SK-N-SH (cell line): ENCODE results near the gene ZNF277. TPM values are rescaled to one million over a fixed set of nuclear protein-coding genes. Genes with fewer than 3 reads are reported as not detected.

ENCODE experiments used
- CTCF ChIA-PET: fragments of 300-600, 350-600 bp; formaldehyde crosslinking; extraction: SDS; loops from one replicate; lab custom pipeline; 2021; lab: Yijun Ruan, JAX
- POLR2A ChIA-PET: fragments of 350-600 bp; sonication (Branson Sonifier 250); formaldehyde crosslinking; extraction: SDS; loops from one replicate; lab custom pipeline; 2020; ENCODE audit warnings: antibody characterized with exemption, inconsistent platforms; lab: Yijun Ruan, JAX
- DNase-seq: peaks from one replicate; pipeline ENCODE4 v3.0.0; 2012
- H2AFZ ChIP-seq: fragments of 200-600 bp; sonication (generic); 2 replicates; pipeline ENCODE4 v1.8.1; 2016; ENCODE audit warnings: antibody characterized with exemption, mild to moderate bottlenecking, low read depth
- H3F3A ChIP-seq: fragments of 200-600 bp; sonication (generic); replicated peaks from 2 replicates; pipeline ENCODE3; 2016; ENCODE audit warnings: antibody characterized with exemption, mild to moderate bottlenecking; ENCODE audit not compliant: insufficient read depth
- H3K27ac ChIP-seq, 2 experiments: fragments of 200-500 bp in 1 of 2; fragments of 200-600 bp in 1 of 2; sonication (Bioruptor generic) in 1 of 2; sonication (generic), shearing (Covaris generic) in 1 of 2; 2 replicates each; pipeline versions ENCODE4 v1.5.1 to v1.6.1; 2014 to 2016; ENCODE audit warnings: low read depth in 2 of 2, inconsistent platforms in 1 of 2, low read length in 1 of 2, mild to moderate bottlenecking in 1 of 2, mixed read lengths in 1 of 2
- H3K27me3 ChIP-seq: fragments of 200-600 bp; sonication (generic), shearing (Covaris generic); 2 replicates; pipeline ENCODE4 v1.6.1; 2016; ENCODE audit warnings: mixed run types; ENCODE audit not compliant: insufficient read depth
- H3K36me3 ChIP-seq, 2 experiments: fragments of 200-500 bp in 1 of 2; fragments of 200-600 bp in 1 of 2; sonication (Bioruptor generic) in 1 of 2; sonication (generic) in 1 of 2; replicated peaks in 1 of 2; 2 replicates each; pipeline versions ENCODE3 to v1.5.1; 2014 to 2016; ENCODE audit warnings: low read length in 1 of 2, mild to moderate bottlenecking in 1 of 2; ENCODE audit not compliant: insufficient read depth in 2 of 2, control insufficient read depth in 1 of 2
- H3K4me1 ChIP-seq, 2 experiments: fragments of 200-500 bp in 1 of 2; fragments of 200-600 bp in 1 of 2; sonication (Bioruptor generic) in 1 of 2; sonication (generic), shearing (Covaris generic) in 1 of 2; 2 replicates each; pipeline versions ENCODE4 v1.5.1 to v1.6.1; 2014 to 2016; ENCODE audit warnings: low read depth in 1 of 2, low read length in 1 of 2, mixed run types in 1 of 2; ENCODE audit not compliant: insufficient read depth in 2 of 2, control insufficient read depth in 1 of 2
- H3K4me2 ChIP-seq: fragments of 200-600 bp; sonication (generic), shearing (Covaris generic); 2 replicates; pipeline ENCODE4 v1.6.1; 2017; ENCODE audit warnings: mixed run types
- H3K4me3 ChIP-seq, 2 experiments: fragments of 200-500 bp in 1 of 2; fragments of 200-600 bp in 1 of 2; sonication (Bioruptor generic) in 1 of 2; sonication (generic), shearing (Covaris generic) in 1 of 2; 2 replicates each; pipeline versions ENCODE4 v1.5.1 to v1.8.1; 2014 to 2016; ENCODE audit warnings: low read depth in 2 of 2, inconsistent platforms in 1 of 2, low read length in 1 of 2, mild to moderate bottlenecking in 1 of 2, mixed read lengths in 1 of 2, moderate library complexity in 1 of 2
- H3K79me2 ChIP-seq: fragments of 200-600 bp; sonication (generic); 2 replicates; pipeline ENCODE4 v1.8.1; 2017; ENCODE audit warnings: mild to moderate bottlenecking; ENCODE audit not compliant: insufficient read depth
- H3K9ac ChIP-seq: fragments of 200-600 bp; sonication (generic); 2 replicates; pipeline ENCODE4 v1.6.1; 2017; ENCODE audit warnings: mixed run types
- H3K9me2 ChIP-seq: fragments of 200-600 bp; sonication (generic); 2 replicates; pipeline ENCODE4 v1.6.1; 2017; ENCODE audit warnings: mixed run types
- H3K9me3 ChIP-seq: fragments of 200-600 bp; sonication (generic); 2 replicates; pipeline ENCODE4 v1.6.1; 2017; ENCODE audit warnings: mixed run types, mild to moderate bottlenecking, moderate library complexity
- H4K20me1 ChIP-seq: fragments of 200-600 bp; sonication (generic); 2 replicates; pipeline ENCODE4 v1.6.1; 2017; ENCODE audit warnings: mild to moderate bottlenecking, mixed run types; ENCODE audit not compliant: insufficient read depth
- CHD2 ChIP-seq: fragments of 150-350 bp; IDR thresholded peaks from 2 replicates; pipeline ENCODE4 v1.6.1; 2018; ENCODE audit warnings: low read length; ENCODE audit not compliant: partially characterized antibody
- ELF1 ChIP-seq: IDR thresholded peaks from 2 replicates; pipeline ENCODE4 v1.4.0; 2012
- EZH2phosphoT487 ChIP-seq: fragments of 200-600 bp; sonication (generic); IDR thresholded peaks from 2 replicates; pipeline ENCODE4 v1.6.1; 2017; ENCODE audit warnings: low read depth, mixed run types, mild to moderate bottlenecking, antibody characterized with exemption, moderate library complexity, borderline replicate concordance
- FOSL2 ChIP-seq: IDR thresholded peaks from 2 replicates; pipeline ENCODE4 v1.4.0; 2012; ENCODE audit warnings: low read depth, mild to moderate bottlenecking, moderate library complexity, borderline replicate concordance
- FOXM1 ChIP-seq: IDR thresholded peaks from 2 replicates; pipeline ENCODE4 v1.4.0; 2012; ENCODE audit warnings: low read depth, mild to moderate bottlenecking
- IRF3 ChIP-seq: fragments of 150-350 bp; IDR thresholded peaks from 2 replicates; pipeline ENCODE4 v1.6.1; 2016; ENCODE audit warnings: mild to moderate bottlenecking, low read depth, low read length
- MEF2A ChIP-seq: IDR thresholded peaks from 2 replicates; pipeline ENCODE4 v1.4.0; 2012; ENCODE audit warnings: low read depth, borderline replicate concordance
- PBX3 ChIP-seq: IDR thresholded peaks from 2 replicates; pipeline ENCODE4; 2012
- POLR2AphosphoS5 ChIP-seq: IDR thresholded peaks from 2 replicates; pipeline ENCODE4 v1.6.1; 2012; ENCODE audit warnings: low read depth, low read length
- RAD21 ChIP-seq: IDR thresholded peaks from 2 replicates; pipeline ENCODE4 v1.6.1; 2012; ENCODE audit warnings: mild to moderate bottlenecking, low read length
- REST ChIP-seq: IDR thresholded peaks from 2 replicates; pipeline ENCODE4 v1.6.1; 2012; ENCODE audit warnings: mild to moderate bottlenecking, low read depth, low read length, moderate library complexity
- RFX5 ChIP-seq: IDR thresholded peaks from 2 replicates; pipeline ENCODE4 v1.6.1; 2012; ENCODE audit warnings: mild to moderate bottlenecking, improper control_type of control experiment, low read length
- RXRA ChIP-seq: IDR thresholded peaks from 2 replicates; pipeline ENCODE4 v1.4.0; 2012; ENCODE audit warnings: low read depth, mild to moderate bottlenecking, borderline replicate concordance
- TEAD4 ChIP-seq: IDR thresholded peaks from 2 replicates; pipeline ENCODE4 v1.4.0; 2012; ENCODE audit warnings: mild to moderate bottlenecking, borderline replicate concordance; ENCODE audit not compliant: insufficient read depth
- YY1 ChIP-seq: IDR thresholded peaks from 2 replicates; pipeline ENCODE4 v1.4.0; 2012; ENCODE audit warnings: low read depth, mild to moderate bottlenecking
- WGBS: methylation state at CpG from one replicate; pipeline ENCODE4 v1.1.6; 2017; ENCODE audit warnings: low lambda C conversion rate; 5-methylcytosine and 5-hydroxymethylcytosine counted together
- polyA plus RNA-seq, 3 experiments: library from polyadenylated mRNA; depleted of rRNA; stranded (reverse); fragments of >200 nt; gene quantifications; 2 replicates each; pipeline ENCODE4 v1.2.3, GENCODE V29; 2012
- TF ChIP-seq, protein P1 (sequence below): fragments of 150-350 bp; IDR thresholded peaks from 2 replicates; pipeline ENCODE4 v1.6.1; 2017; ENCODE audit warnings: antibody characterized with exemption, low read length, low read depth, borderline replicate concordance
- TF ChIP-seq, protein P2 (sequence below): IDR thresholded peaks from 2 replicates; pipeline ENCODE4 v1.4.0; 2012; ENCODE audit warnings: low read depth, borderline replicate concordance

Gene ZNF277
- polyA plus RNA-seq, 1 of the 3 experiments (the other 2 are of a cell fraction), result 11.5 TPM

DNA sequence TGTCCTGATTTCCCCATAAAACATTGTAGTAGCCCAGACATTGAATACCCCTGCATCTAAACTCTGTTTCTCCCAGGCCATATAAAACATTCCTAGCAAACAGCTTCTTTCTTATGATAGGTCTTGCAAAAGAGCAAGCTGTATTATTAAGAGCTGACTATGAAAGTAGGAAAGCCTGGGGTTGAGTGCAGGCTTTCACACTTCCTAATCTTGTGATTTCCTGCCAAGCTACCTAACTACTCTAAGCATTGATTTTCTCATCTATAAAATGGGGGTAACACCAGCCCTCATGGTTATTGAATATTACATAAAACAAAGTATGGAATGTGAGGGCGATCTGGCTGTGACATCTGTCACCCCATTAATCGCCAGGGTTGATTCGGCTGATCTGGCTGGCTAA is 81.8 kb downstream of the ZNF277 start:
- Histone ChIP-seq H3K9ac (no peak overlapping the region), H3K27ac (no peak overlapping the region), H3K4me3 (no peak overlapping the region), H3F3A (no peaks in the 10 kb centered on the region), H3K36me3 (peaks cover 3% of the 10 kb centered on the region in 2 experiments), H3K27me3 (no peaks in the 10 kb centered on the region), H3K9me2 (no peaks in the 10 kb centered on the region), H3K9me3 (no peaks in the 10 kb centered on the region), H3K4me1 (peaks cover 9 to 12% of the 10 kb centered on the region in 2 experiments; a peak in 3 of 4 replicates), H4K20me1 (no peaks in the 10 kb centered on the region), H3K79me2 (no peaks in the 10 kb centered on the region), H3K4me2 (no peak overlapping the region), H2AFZ (no peak overlapping the region)
- POLR2A ChIA-PET, result no interaction called here
- no peak for DNase-seq
- WGBS, result 100% methylated on average over 3 of the region's 3 CpGs
- TF ChIP-seq REST (no peak), ELF1 (no peak), RFX5 (no peak), MEF2A (no peak), RXRA (no peak), YY1 (no peak), RAD21 (no peak), FOXM1 (no peak), FOSL2 (no peak), EZH2phosphoT487 (no peak), POLR2AphosphoS5 (no peak), PBX3 (no peak), IRF3 (no peak), TEAD4 (no peak), CHD2 (no peak)
- TF ChIP-seq, protein P1, sequence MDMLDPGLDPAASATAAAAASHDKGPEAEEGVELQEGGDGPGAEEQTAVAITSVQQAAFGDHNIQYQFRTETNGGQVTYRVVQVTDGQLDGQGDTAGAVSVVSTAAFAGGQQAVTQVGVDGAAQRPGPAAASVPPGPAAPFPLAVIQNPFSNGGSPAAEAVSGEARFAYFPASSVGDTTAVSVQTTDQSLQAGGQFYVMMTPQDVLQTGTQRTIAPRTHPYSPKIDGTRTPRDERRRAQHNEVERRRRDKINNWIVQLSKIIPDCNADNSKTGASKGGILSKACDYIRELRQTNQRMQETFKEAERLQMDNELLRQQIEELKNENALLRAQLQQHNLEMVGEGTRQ, result no peak
- TF ChIP-seq, protein P2, sequence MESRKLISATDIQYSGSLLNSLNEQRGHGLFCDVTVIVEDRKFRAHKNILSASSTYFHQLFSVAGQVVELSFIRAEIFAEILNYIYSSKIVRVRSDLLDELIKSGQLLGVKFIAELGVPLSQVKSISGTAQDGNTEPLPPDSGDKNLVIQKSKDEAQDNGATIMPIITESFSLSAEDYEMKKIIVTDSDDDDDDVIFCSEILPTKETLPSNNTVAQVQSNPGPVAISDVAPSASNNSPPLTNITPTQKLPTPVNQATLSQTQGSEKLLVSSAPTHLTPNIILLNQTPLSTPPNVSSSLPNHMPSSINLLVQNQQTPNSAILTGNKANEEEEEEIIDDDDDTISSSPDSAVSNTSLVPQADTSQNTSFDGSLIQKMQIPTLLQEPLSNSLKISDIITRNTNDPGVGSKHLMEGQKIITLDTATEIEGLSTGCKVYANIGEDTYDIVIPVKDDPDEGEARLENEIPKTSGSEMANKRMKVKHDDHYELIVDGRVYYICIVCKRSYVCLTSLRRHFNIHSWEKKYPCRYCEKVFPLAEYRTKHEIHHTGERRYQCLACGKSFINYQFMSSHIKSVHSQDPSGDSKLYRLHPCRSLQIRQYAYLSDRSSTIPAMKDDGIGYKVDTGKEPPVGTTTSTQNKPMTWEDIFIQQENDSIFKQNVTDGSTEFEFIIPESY, result no peak
- CTCF ChIA-PET, result interaction anchor here (0.9 to 1.0 kb wide), 2 partner anchors 11 kb away, joined by 3 to 4 read pairs; no protein-coding TSS in a partner anchor
